ENCODE data around the gene CTNNB1. TPM values are rescaled to one million over a fixed set of nuclear protein-coding genes. Genes with fewer than 3 reads are reported as not detected.
"Not testable (repeated sequence)": the region's sequence is repeated elsewhere in the genome, so short reads cannot be mapped to it uniquely, and the experiment has no call there.

The CTNNB1 gene
- total RNA-seq, 1 donor from 2014 or later: 269 TPM

DNA sequence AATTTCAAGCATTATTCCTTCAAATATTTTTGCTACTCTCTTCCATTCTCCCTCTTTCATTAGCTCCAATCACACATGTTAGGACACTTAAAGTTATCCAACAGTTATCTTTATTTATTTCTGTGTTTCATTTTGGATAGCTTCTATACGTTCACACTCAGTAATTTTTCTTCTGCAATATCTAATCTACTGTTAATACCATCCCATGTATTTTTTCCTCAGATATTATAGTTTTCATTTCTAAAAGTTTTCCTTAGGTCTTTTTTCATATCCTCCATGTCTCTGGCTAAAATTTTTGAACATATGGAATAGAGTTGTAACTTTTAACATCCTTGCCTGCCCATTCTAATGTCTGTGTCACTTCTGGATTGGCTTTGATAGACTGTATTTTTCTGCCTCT, 73.4 kb downstream of the CTNNB1 start:
- DNase-seq: no peak
- Mint-ChIP-seq H3K27ac (ENCODE audit: unreplicated experiment) (no peak overlapping the region), H3K9me3 (ENCODE audit: unreplicated experiment) (peaks cover 7% of the 10 kb centered on the region), H3K4me1 (ENCODE audit: low read depth, unreplicated experiment) (no peaks in the 10 kb centered on the region), H3K27me3 (ENCODE audit: unreplicated experiment) (no peaks in the 10 kb centered on the region), H3K4me3 (ENCODE audit: unreplicated experiment) (no peak overlapping the region), H3K36me3 (ENCODE audit: unreplicated experiment) (peaks cover 21% of the 10 kb centered on the region)
- TF ChIP-seq, protein P1, sequence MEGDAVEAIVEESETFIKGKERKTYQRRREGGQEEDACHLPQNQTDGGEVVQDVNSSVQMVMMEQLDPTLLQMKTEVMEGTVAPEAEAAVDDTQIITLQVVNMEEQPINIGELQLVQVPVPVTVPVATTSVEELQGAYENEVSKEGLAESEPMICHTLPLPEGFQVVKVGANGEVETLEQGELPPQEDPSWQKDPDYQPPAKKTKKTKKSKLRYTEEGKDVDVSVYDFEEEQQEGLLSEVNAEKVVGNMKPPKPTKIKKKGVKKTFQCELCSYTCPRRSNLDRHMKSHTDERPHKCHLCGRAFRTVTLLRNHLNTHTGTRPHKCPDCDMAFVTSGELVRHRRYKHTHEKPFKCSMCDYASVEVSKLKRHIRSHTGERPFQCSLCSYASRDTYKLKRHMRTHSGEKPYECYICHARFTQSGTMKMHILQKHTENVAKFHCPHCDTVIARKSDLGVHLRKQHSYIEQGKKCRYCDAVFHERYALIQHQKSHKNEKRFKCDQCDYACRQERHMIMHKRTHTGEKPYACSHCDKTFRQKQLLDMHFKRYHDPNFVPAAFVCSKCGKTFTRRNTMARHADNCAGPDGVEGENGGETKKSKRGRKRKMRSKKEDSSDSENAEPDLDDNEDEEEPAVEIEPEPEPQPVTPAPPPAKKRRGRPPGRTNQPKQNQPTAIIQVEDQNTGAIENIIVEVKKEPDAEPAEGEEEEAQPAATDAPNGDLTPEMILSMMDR (IDR thresholded peaks at IDR 0.05; ENCODE audit: partially characterized antibody, unreplicated experiment): no peak

DNA sequence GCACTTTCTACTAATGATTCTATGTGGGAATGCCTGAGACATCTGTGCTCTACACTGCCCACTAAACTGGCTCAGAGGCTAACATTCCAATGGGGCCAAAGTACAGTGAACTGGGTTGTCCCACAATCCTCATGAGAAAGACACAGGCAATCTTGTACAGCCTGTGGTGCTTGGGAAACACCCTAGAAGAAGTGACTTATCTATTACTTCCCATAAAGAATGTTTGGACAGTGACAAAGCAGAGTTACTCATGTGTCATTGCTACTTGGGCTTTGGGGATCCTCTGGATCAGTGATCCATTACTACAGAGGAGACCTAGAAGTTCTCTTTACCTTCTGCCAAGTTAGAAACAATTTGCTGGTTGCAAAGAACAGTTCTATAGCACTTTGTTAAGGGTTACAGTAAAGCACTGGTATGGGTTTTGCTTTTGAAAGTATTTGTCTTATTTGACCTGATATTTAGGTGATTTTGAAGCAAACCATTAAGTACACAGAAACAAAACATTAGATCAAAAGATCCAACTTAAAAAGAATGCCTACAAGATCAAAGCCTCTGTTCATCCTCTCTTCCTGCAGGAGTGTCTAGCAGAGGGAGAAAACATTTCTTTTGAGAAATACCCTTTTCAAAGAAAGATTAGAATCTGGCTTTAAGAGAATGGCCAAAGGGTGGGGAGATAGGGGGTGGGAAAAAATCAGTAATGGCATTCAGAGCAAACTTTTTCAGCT, 75.8 kb downstream of the CTNNB1 start:
- TF ChIP-seq, protein P1 (IDR thresholded peaks at IDR 0.05; ENCODE audit: partially characterized antibody, unreplicated experiment): no peak
- Mint-ChIP-seq H3K27ac (ENCODE audit: unreplicated experiment) (no peak overlapping the region), H3K9me3 (ENCODE audit: unreplicated experiment) (peaks cover 7% of the 10 kb centered on the region), H3K4me3 (ENCODE audit: unreplicated experiment) (no peak overlapping the region), H3K36me3 (ENCODE audit: unreplicated experiment) (peaks cover 16% of the 10 kb centered on the region), H3K4me1 (ENCODE audit: low read depth, unreplicated experiment) (no peaks in the 10 kb centered on the region), H3K27me3 (ENCODE audit: unreplicated experiment) (peaks cover 2% of the 10 kb centered on the region)
- no peak for DNase-seq

- DNase-seq: no peak
- TF ChIP-seq, protein P1 (IDR thresholded peaks at IDR 0.05; ENCODE audit: partially characterized antibody, unreplicated experiment): no peak
- no peak overlapping the region for H3K27ac Mint-ChIP-seq (ENCODE audit: unreplicated experiment)
- H3K36me3 Mint-ChIP-seq (ENCODE audit: unreplicated experiment): peaks cover 15% of the 10 kb centered on the region
- peaks cover 7% of the 10 kb centered on the region for H3K9me3 Mint-ChIP-seq (ENCODE audit: unreplicated experiment)
- no peaks in the 10 kb centered on the region for H3K4me1 Mint-ChIP-seq (ENCODE audit: low read depth, unreplicated experiment)
- peaks cover 2% of the 10 kb centered on the region for H3K27me3 Mint-ChIP-seq (ENCODE audit: unreplicated experiment)
- H3K4me3 Mint-ChIP-seq (ENCODE audit: unreplicated experiment): no peak overlapping the region
Measured at GRCh38 chr3:41276191-41276590, 76.9 kb downstream of the CTNNB1 start.

- DNase-seq: no peak
- no peak overlapping the region for H3K27ac Mint-ChIP-seq (ENCODE audit: unreplicated experiment)
- H3K9me3 Mint-ChIP-seq (ENCODE audit: unreplicated experiment): peaks cover 2% of the 10 kb centered on the region
- H3K4me3 Mint-ChIP-seq (ENCODE audit: unreplicated experiment): no peak overlapping the region
- peaks cover 8% of the 10 kb centered on the region for H3K36me3 Mint-ChIP-seq (ENCODE audit: unreplicated experiment)
- no peaks in the 10 kb centered on the region for H3K4me1 Mint-ChIP-seq (ENCODE audit: low read depth, unreplicated experiment)
- peaks cover 2% of the 10 kb centered on the region for H3K27me3 Mint-ChIP-seq (ENCODE audit: unreplicated experiment)
- TF ChIP-seq, protein P1 (IDR thresholded peaks at IDR 0.05; ENCODE audit: partially characterized antibody, unreplicated experiment): no peak
Measured at GRCh38 chr3:41277790-41278465, 78.6 kb downstream of the CTNNB1 start.

- not testable (repeated sequence) for H3K4me3 Mint-ChIP-seq (ENCODE audit: unreplicated experiment); H3K27ac Mint-ChIP-seq (ENCODE audit: unreplicated experiment); H3K36me3 Mint-ChIP-seq (ENCODE audit: unreplicated experiment); H3K9me3 Mint-ChIP-seq (ENCODE audit: unreplicated experiment); DNase-seq; H3K27me3 Mint-ChIP-seq (ENCODE audit: unreplicated experiment)
- peaks cover 18% of the 10 kb centered on the region for H3K4me1 Mint-ChIP-seq (ENCODE audit: low read depth, unreplicated experiment)
Measured at GRCh38 chr3:41284934-41285333, 85.6 kb downstream of the CTNNB1 start.
